ENCODE results near the gene ADAP1. TPM values are rescaled to one million over a fixed set of nuclear protein-coding genes. Genes with fewer than 3 reads are reported as not detected.

The ADAP1 gene
- total RNA-seq, 3 donors from 2014 or later: 7.5 to 15.5 (median 14.0) TPM

DNA sequence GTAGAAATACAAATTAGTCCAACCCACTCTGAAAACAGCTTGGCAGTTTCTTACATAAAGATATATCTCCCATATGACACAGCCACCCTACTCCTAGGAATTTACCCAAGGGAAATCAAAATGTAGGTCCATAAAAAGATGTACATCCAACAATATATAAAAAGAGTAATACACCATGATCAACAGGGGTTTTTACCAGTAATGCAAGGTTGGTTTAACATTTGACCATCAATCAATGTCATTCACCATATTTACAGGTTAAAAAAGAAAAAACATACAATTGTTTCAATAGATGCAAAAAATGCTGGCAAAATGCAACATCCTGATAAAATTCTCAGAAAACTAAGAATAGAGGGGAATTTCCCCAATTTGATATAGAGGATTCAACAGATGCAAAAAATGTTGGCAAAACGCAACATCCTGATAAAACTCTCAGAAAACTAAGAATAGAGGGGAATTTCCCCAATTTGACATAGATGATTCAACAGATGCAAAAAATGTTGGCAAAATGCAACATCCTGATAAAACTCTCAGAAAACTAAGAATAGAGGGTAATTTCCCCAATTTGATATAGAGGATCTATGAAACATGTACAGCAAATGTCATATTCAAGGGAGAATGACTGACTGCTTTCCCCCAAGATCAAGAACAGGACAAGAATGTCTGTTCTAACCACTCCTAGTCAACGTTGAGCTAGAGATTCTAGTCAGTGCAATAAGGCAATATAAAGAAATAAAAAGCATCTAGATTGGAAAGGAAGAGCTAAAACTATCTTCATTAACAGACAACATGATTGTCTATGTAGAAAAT lies 13.7 kb downstream of the ADAP1 start:
- intact Hi-C loops (cut with DNase I; ENCODE audit: low total_unique reads): no loop called here
- H3K4me1 ChIP-seq: no peaks in the 10 kb centered on the region
- no peaks in the 10 kb centered on the region for H3K9me3 ChIP-seq
- TF ChIP-seq, protein P1, sequence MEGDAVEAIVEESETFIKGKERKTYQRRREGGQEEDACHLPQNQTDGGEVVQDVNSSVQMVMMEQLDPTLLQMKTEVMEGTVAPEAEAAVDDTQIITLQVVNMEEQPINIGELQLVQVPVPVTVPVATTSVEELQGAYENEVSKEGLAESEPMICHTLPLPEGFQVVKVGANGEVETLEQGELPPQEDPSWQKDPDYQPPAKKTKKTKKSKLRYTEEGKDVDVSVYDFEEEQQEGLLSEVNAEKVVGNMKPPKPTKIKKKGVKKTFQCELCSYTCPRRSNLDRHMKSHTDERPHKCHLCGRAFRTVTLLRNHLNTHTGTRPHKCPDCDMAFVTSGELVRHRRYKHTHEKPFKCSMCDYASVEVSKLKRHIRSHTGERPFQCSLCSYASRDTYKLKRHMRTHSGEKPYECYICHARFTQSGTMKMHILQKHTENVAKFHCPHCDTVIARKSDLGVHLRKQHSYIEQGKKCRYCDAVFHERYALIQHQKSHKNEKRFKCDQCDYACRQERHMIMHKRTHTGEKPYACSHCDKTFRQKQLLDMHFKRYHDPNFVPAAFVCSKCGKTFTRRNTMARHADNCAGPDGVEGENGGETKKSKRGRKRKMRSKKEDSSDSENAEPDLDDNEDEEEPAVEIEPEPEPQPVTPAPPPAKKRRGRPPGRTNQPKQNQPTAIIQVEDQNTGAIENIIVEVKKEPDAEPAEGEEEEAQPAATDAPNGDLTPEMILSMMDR (IDR thresholded peaks at IDR 0.05): no peak
- TF ChIP-seq POLR2A (IDR thresholded peaks at IDR 0.05) (no peak), POLR2AphosphoS5 (IDR thresholded peaks at IDR 0.05) (no peak)
- H3K36me3 ChIP-seq: no peaks in the 10 kb centered on the region
- H3K4me3 ChIP-seq: no peak overlapping the region
- no peaks in the 10 kb centered on the region for H3K27me3 ChIP-seq
- no peak overlapping the region for H3K27ac ChIP-seq
- no peak for DNase-seq (ENCODE audit: low spot score in 2 of 2)

GRCh38 chr7:939843-940242 lies 14.6 kb downstream of the ADAP1 start:
- H3K27ac ChIP-seq: no peak overlapping the region
- H3K36me3 ChIP-seq: no peaks in the 10 kb centered on the region
- intact Hi-C loops (cut with DNase I; ENCODE audit: low total_unique reads): no loop called here
- no peaks in the 10 kb centered on the region for H3K27me3 ChIP-seq
- H3K4me3 ChIP-seq: no peak overlapping the region
- H3K4me1 ChIP-seq: no peaks in the 10 kb centered on the region
- no peaks in the 10 kb centered on the region for H3K9me3 ChIP-seq
- TF ChIP-seq, protein P1 (IDR thresholded peaks at IDR 0.05): no peak
- no peak for TF ChIP-seq POLR2A (IDR thresholded peaks at IDR 0.05)
- no peak for TF ChIP-seq POLR2AphosphoS5 (IDR thresholded peaks at IDR 0.05)
- DNase-seq (ENCODE audit: low spot score in 2 of 2): no peak

- H3K4me3 ChIP-seq: no peak overlapping the region
- TF ChIP-seq POLR2AphosphoS5 (IDR thresholded peaks at IDR 0.05): no peak
- TF ChIP-seq POLR2A (IDR thresholded peaks at IDR 0.05): no peak
- TF ChIP-seq, protein P1 (IDR thresholded peaks at IDR 0.05): no peak
- H3K4me1 ChIP-seq: no peaks in the 10 kb centered on the region
- H3K9me3 ChIP-seq: no peaks in the 10 kb centered on the region
- DNase-seq (ENCODE audit: low spot score in 2 of 2): no peak
- intact Hi-C loops (cut with DNase I; ENCODE audit: low total_unique reads): no loop called here
- no peaks in the 10 kb centered on the region for H3K27me3 ChIP-seq
- H3K27ac ChIP-seq: no peak overlapping the region
- no peaks in the 10 kb centered on the region for H3K36me3 ChIP-seq
These were observed 15.8 kb downstream of the ADAP1 start for GRCh38 chr7:938546-939185.

GRCh38 chr7:937856-938484 lies 16.5 kb downstream of the ADAP1 start:
- no peaks in the 10 kb centered on the region for H3K27me3 ChIP-seq
- TF ChIP-seq, protein P1 (IDR thresholded peaks at IDR 0.05): no peak
- no peak for TF ChIP-seq POLR2AphosphoS5 (IDR thresholded peaks at IDR 0.05)
- no peak for TF ChIP-seq POLR2A (IDR thresholded peaks at IDR 0.05)
- no peaks in the 10 kb centered on the region for H3K36me3 ChIP-seq
- DNase-seq (ENCODE audit: low spot score in 2 of 2): no peak
- H3K4me3 ChIP-seq: no peak overlapping the region
- intact Hi-C loops (cut with DNase I; ENCODE audit: low total_unique reads): no loop called here
- no peaks in the 10 kb centered on the region for H3K9me3 ChIP-seq
- no peaks in the 10 kb centered on the region for H3K4me1 ChIP-seq
- H3K27ac ChIP-seq: no peak overlapping the region
